Right cardiac atrium (tissue), 5 donors: Measurements from ENCODE around the gene ICE1. TPM values are rescaled to one million over a fixed set of nuclear protein-coding genes. Genes with fewer than 3 reads are reported as not detected.
"Not testable (repeated sequence)": the region's sequence is repeated elsewhere in the genome, so short reads cannot be mapped to it uniquely, and the experiment has no call there.

Experiments used
- ATAC-seq, 2 donors: fragments of 200-7000 bp; cut with Tn5 transposase; one replicate each; pipeline versions ENCODE4 v1.8.0 to v1.9.1; 2020; ENCODE audit warnings: moderate library complexity in 2 of 2, mild to moderate bottlenecking in 1 of 2
- DNase-seq, 3 donors: peaks; one replicate each; pipeline ENCODE4 v3.0.0-alpha.2; 2020
- H3K27ac ChIP-seq: one replicate; pipeline ENCODE4 v1.5.1; 2013; ENCODE audit warnings: mild to moderate bottlenecking, low read length, control low read depth, moderate library complexity
- H3K27me3 ChIP-seq: one replicate; pipeline ENCODE4 v1.6.1; 2013; ENCODE audit not compliant: control insufficient read depth, insufficient read depth
- H3K4me1 ChIP-seq: one replicate; pipeline ENCODE4 v1.6.1; 2013; ENCODE audit warnings: low read length; ENCODE audit not compliant: control insufficient read depth, insufficient read depth
- H3K4me3 ChIP-seq: one replicate; pipeline ENCODE4 v1.5.1; 2013; ENCODE audit warnings: low read length, control low read depth
- H3K9me3 ChIP-seq: one replicate; pipeline ENCODE4 v1.6.1; 2013; ENCODE audit warnings: low read length; ENCODE audit not compliant: control insufficient read depth
- WGBS: extraction: QIAGEN DNeasy Blood & Tissue Kit; methylation state at CpG from one replicate; pipeline ENCODE4 v1.1.7; 2013; 5-methylcytosine and 5-hydroxymethylcytosine counted together
- intact Hi-C, 4 donors: fragments of 100-400 bp; cut with DNase I; formaldehyde crosslinking; loops; one replicate each; pipeline versions ENCODE4 v1.11.0 to v1.14.0; 2022 to 2023
- polyA plus RNA-seq: library from polyadenylated mRNA; stranded (reverse); fragments of 200-250 nt; gene quantifications from one replicate; pipeline ENCODE4 v1.2.3, GENCODE V29; 2013
- total RNA-seq, 4 donors: library from RNA; stranded (reverse); fragmentation: NEBNext Ultra II Directional; extraction: Animal tissue kit (Norgen Biotek cat#: 25700); gene quantifications; one replicate each; pipeline ENCODE4 v1.2.1, GENCODE V29; 2021
- donor health status: healthy with polysubstance abuse.
- donor health status: DM: no; HTN: yes; CAD: no.
- donor health status: DM: no; HTN: no; CAD: no.
- donor health status: DM: no; HTN: yes; CAD: no; lungs with severe emphysema.
- donor health status: DM: yes; HTN: yes; CAD: no.

The ICE1 gene
- total and polyA plus RNA-seq, 5 donors: 5.6 to 19.5 (median 18.0) TPM

DNA sequence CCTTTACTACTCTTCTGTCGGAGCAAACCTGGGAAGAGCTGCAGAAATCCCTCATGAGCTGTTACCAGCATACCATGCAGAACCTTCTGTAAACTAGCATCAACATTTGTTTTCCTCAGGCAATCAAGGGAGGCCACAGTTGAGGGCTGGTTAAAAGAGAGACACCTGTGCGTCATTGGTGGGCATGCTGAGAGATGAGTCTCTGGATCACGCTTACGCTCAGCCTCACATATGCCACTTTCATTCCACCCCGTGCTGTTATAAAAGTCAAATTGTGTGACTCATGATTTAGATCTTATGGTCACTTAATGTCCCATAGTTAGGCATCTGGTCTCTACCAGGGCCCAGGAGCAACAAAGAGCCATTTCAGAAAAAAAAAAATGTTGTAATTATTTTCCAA is 18.1 kb upstream of the ICE1 start:
- DNase-seq (no peak), ATAC-seq (no peak)
- H3K9me3 ChIP-seq: peaks cover 4% of the 10 kb centered on the region
- intact Hi-C loops: loop anchor here in 1 of 4 donors (5.0 kb wide), 1 partner anchor 262 kb away; the partner anchor contains the start of gene ADAMTS16
- no peak overlapping the region for H3K27ac ChIP-seq
- H3K4me1 ChIP-seq: no peaks in the 10 kb centered on the region
- WGBS: 93% methylated on average over 5 of the region's 5 CpGs
- no peaks in the 10 kb centered on the region for H3K27me3 ChIP-seq
- no peak overlapping the region for H3K4me3 ChIP-seq

DNA sequence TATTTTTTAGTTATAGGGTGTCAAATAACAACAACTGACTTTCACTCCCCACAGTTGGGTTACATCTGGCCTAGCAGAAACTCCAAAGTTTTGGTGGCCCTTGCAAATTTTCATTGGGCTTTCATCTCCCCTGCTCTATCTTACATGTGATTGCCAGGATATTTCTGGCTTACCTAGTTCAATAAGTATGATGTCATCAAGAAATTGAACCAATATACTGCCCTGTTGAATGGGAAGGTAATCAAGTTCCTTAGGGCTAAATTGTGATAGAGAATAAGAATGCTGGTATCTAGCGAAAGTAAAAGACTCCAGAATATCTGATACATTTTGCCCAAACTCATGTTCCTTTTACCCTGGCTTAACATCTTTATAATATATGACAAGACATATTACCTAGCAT is 17.0 kb upstream of the ICE1 start:
- H3K27me3 ChIP-seq: no peaks in the 10 kb centered on the region
- no peak overlapping the region for H3K4me3 ChIP-seq
- DNase-seq: no peak
- H3K27ac ChIP-seq: no peak overlapping the region
- H3K4me1 ChIP-seq: no peaks in the 10 kb centered on the region
- peaks cover 4% of the 10 kb centered on the region for H3K9me3 ChIP-seq
- ATAC-seq: no peak
- WGBS: 95% methylated on average over 1 of the region's 1 CpG
- intact Hi-C loops: loop anchor here in 1 of 4 donors (5.0 kb wide), 1 partner anchor 268 kb away; no protein-coding TSS in a partner anchor

DNA sequence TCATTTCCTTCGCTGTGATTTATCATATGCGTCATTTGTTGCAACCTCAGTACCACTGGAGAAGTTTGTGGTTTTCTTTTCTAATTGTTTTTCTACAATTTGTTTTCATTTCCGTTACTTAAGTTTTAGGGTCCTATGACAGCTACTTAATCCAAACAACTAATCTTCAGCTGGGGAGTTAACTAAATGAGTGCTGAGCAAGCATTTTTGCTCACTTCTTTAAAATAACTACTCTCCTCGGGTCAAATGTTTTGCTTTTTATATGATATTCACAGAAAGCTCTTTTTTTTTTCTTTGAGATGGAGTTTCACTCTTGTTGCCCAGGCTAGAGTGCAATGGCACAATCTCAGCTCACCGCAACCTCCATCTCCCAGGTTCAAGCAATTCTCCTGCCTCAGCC is 14.6 kb upstream of the ICE1 start:
- Histone ChIP-seq H3K4me1 (no peaks in the 10 kb centered on the region), H3K4me3 (no peak overlapping the region), H3K27ac (no peak overlapping the region), H3K9me3 (peaks cover 4% of the 10 kb centered on the region), H3K27me3 (no peaks in the 10 kb centered on the region)
- DNase-seq: no peak
- intact Hi-C loops: loop anchor here in 1 of 4 donors (5.0 kb wide), 1 partner anchor 271 kb away; no protein-coding TSS in a partner anchor
- ATAC-seq: no peak
- 94% methylated on average over 5 of the region's 5 CpGs for WGBS

DNA sequence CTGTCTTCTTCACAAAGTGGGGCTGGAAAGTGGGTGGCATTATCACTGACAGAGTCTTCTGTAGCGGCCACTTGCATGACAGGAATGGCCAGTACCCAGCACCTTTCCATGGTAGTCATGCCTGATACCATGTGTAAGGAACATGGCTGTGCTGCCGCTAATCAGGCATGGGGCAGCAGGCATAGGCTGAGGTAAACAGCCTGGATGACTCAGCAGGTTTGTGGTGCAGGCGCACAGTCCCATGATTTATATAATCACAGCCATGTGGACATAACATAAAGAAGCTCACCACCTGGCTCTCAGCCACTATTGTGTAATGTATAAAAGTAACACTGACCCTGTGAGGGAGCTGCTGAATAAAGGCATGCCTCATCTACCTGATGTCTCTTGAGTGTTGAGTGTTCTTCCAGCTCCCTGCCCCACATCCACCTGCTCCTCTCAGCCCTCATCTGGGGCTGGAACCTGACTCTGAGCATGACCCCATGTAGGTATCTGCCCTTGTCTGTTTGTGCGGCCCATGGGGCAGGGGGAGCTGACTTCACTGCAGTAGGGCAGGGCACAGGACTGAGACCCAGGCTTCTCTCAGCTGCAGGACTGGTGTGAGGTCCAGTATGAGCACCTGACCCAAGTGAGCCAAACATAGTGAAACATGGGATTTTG is 13.2 kb upstream of the ICE1 start:
- H3K9me3 ChIP-seq: peaks cover 4% of the 10 kb centered on the region
- DNase-seq (no peak), ATAC-seq (no peak)
- no peak overlapping the region for H3K27ac ChIP-seq
- H3K4me1 ChIP-seq: no peaks in the 10 kb centered on the region
- intact Hi-C loops: loop anchor here in 1 of 4 donors (5.0 kb wide), 1 partner anchor 272 kb away; no protein-coding TSS in a partner anchor
- 96% methylated on average over 4 of the region's 4 CpGs for WGBS
- no peaks in the 10 kb centered on the region for H3K27me3 ChIP-seq
- no peak overlapping the region for H3K4me3 ChIP-seq

DNA sequence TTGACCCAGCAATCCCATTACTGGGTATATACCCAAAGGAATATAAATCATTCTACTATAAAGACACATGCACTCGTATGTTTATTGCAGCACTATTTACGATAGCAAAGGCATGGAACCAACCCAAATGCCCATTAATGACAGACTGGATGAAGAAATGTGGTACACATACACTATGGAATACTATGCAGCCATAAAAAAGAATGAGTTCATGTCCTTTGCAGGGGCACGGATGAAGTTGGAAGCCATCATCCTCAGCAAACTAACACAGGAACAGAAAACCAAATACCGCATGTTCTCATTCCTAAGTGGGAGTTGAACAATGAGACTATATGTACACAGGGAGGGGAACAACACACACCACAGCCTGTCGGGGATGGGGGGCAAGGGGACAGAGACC is 8.6 kb upstream of the ICE1 start:
- 63% methylated on average over 5 of the region's 5 CpGs for WGBS
- intact Hi-C loops: loop anchor here in 2 of 4 donors (10.0 kb wide), 1 partner anchor 539 kb away; no protein-coding TSS in a partner anchor
- H3K27ac ChIP-seq, ATAC-seq, H3K4me3 ChIP-seq, H3K4me1 ChIP-seq, H3K27me3 ChIP-seq, H3K9me3 ChIP-seq, DNase-seq: not testable (repeated sequence)

DNA sequence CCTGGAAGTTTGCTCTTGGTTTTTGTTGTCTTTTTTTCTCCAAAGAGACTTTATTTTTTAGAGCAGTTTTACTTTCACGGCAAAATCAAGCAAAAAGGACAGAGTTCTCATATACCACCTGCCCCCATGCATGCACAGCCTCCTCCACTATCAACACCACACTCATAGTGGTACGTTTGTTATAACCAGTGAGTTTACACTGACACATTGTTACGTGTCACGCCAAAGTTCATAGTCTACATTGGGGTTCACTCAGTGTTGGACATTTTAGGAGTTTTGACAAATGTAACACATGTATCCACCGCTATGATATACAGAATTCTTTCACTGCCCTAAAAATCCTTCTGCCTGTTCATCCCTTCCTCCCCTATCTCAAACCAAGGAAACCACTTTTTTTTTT is 7.5 kb upstream of the ICE1 start:
- Histone ChIP-seq H3K4me1 (no peaks in the 10 kb centered on the region), H3K27me3 (no peaks in the 10 kb centered on the region), H3K27ac (no peak overlapping the region), H3K9me3 (peaks cover 2% of the 10 kb centered on the region), H3K4me3 (no peak overlapping the region)
- intact Hi-C loops: loop anchor here in 3 of 4 donors (5.0 to 10.0 kb wide), 3 partner anchors 273 to 540 kb away; partner anchors contain the start of gene ADAMTS16 (in 2 of the 3)
- no peak for ATAC-seq
- DNase-seq: no peak
- 82% methylated on average over 5 of the region's 5 CpGs for WGBS

DNA sequence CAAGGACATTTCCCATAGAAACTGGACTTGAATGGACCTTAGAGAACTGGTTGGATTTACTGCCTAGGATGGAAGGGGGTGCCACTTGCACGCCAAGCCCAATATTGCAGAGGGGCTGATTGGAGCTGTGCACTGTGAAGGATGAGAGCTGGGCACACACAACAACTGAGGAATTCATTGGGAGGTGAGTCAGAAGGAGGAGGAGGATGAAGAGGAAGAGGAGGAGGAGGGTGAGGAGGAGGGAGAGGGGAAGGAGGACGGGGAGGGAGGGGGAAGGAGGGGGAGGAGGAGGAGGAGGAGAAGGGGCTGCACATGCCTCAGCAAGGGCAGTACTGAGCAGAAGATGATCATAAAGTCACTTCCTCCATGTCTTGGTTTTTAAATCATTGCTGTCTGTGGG is 5.7 kb upstream of the ICE1 start:
- WGBS: 53% methylated on average over 2 of the region's 2 CpGs
- Histone ChIP-seq H3K9me3 (peaks cover 2% of the 10 kb centered on the region), H3K27me3 (no peaks in the 10 kb centered on the region), H3K27ac (no peak overlapping the region), H3K4me1 (no peaks in the 10 kb centered on the region), H3K4me3 (no peak overlapping the region)
- ATAC-seq: no peak
- DNase-seq: no peak
- intact Hi-C loops: loop anchor here in 3 of 4 donors (5.0 to 10.0 kb wide), 3 partner anchors 274 to 542 kb away; partner anchors contain the start of gene ADAMTS16 (in 2 of the 3)

DNA sequence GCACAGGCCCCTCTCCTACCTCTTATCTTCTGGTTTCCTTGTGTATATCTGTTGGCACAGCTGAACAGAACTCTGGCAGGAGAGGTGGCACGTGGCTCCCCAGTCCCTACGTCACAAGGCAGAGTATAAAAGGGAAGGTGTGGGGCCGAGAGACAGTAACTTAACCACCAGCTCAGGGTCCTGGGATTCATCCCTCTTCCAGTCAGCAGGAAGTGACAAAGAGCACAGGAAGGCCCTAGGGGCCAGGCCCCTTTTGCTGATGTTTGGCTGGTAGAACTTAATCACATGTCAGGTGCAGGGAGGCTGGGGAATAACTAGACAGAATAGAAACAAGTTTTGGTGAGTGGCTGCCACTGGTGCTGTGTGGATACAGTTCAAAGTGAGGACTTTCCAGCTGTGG is 4.5 kb upstream of the ICE1 start:
- intact Hi-C loops: loop anchor here in 3 of 4 donors (5.0 to 10.0 kb wide), 3 partner anchors 276 to 543 kb away; partner anchors contain the start of gene ADAMTS16 (in 2 of the 3)
- H3K27ac ChIP-seq: no peak overlapping the region
- H3K4me3 ChIP-seq: no peak overlapping the region
- H3K4me1 ChIP-seq: no peaks in the 10 kb centered on the region
- DNase-seq: no peak
- no peak for ATAC-seq
- no peaks in the 10 kb centered on the region for H3K27me3 ChIP-seq
- WGBS: 71% methylated on average over 3 of the region's 3 CpGs
- peaks cover 2% of the 10 kb centered on the region for H3K9me3 ChIP-seq

DNA sequence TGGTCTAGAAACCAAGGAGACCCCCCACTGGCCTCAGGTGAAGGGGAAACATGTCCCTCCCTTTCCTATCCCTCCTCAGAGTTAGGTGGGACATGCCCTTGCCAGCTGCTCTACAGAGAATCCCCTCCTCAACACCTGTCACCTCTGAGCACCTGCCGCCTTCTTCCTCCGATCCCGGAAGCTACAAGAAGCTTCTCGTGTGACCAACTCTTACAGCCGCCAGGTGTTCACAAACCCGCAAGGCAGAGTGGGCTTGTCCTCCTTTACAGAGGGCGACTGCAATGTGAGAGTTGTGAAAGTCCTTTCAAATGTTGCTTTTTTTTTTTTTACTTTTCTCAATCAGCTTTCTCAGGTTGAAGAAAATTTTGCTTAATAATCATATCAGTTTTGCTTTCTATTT is 3.7 kb upstream of the ICE1 start:
- Histone ChIP-seq H3K27me3 (no peaks in the 10 kb centered on the region), H3K4me1 (peaks cover 4% of the 10 kb centered on the region), H3K9me3 (peaks cover 2% of the 10 kb centered on the region), H3K4me3 (no peak overlapping the region), H3K27ac (no peak overlapping the region)
- 90% methylated on average over 7 of the region's 7 CpGs for WGBS
- ATAC-seq (no peak), DNase-seq (no peak)
- intact Hi-C loops: loop anchor here in 3 of 4 donors (5.0 to 10.0 kb wide), 3 partner anchors 276 to 544 kb away; partner anchors contain the start of gene ADAMTS16 (in 2 of the 3)

DNA sequence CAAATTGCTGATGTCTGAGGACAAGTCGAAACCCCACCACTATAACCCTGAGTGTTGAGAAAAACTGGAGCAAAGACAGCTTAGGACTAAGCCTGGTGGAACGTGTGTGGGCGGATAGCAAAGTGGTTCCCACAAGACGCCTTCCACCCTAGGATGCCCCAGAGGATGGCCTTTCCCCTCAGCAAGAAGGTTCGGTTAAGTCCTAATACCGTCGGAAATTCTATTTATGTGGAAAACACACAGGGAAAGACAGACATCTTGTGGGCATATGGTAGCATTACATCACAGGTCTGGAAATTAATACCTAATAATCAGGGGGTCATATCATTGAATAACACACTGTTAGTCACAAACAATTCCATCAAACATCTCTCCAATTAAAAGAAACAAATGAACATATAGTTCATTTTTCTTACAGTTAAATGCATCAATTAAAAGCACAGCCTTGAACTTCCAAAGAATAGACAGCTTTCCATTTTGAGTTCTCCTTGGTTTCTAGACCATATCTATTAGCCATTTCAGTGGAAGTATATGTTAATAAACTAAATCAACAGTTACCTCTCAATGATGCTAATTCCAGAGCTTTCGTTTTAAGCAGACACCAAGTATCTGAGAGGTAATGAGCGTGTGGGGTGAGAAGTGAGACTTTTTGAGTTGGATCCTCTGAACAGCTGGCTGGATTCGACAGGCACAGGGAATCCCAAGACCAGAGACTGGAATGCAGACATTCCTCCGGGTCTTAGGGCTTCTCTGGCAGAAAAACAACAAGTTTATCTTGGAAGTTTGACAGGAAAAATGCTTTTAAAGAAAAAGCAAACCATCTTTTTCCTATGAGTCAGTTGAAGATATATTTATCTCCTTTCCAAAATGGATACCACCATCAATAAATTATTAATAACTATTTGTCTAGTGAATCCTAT is 2.9 kb upstream of the ICE1 start:
- no peaks in the 10 kb centered on the region for H3K27me3 ChIP-seq
- DNase-seq: no peak
- no peaks in the 10 kb centered on the region for H3K9me3 ChIP-seq
- ATAC-seq: no peak
- H3K4me3 ChIP-seq: no peak overlapping the region
- H3K4me1 ChIP-seq: peaks cover 4% of the 10 kb centered on the region
- H3K27ac ChIP-seq: no peak overlapping the region
- 24% methylated on average over 11 of the region's 11 CpGs for WGBS
- intact Hi-C loops: loop anchor here in 3 of 4 donors (5.0 to 10.0 kb wide), 3 partner anchors 277 to 545 kb away; partner anchors contain the start of gene ADAMTS16 (in 3 of the 3)
